Right ventricle myocardium superior (tissue), 1 donor: ENCODE measurements around the gene FGF18. TPM values are rescaled to one million over a fixed set of nuclear protein-coding genes. Genes with fewer than 3 reads are reported as not detected.
"Not testable (repeated sequence)": the region's sequence is repeated elsewhere in the genome, so short reads cannot be mapped to it uniquely, and the experiment has no call there.

Source experiments
- ATAC-seq: fragments of 200-7000 bp; cut with Tn5 transposase; one replicate; pipeline ENCODE4 v1.9.1; 2020; ENCODE audit warnings: mild to moderate bottlenecking; ENCODE audit not compliant: poor library complexity
- DNase-seq: peaks from one replicate; pipeline ENCODE4 v3.0.0-alpha.2; 2020
- intact Hi-C: fragments of 100-400 bp; cut with DNase I; formaldehyde crosslinking; loops from one replicate; pipeline ENCODE4 v1.11.2; 2022
- total RNA-seq: library from RNA; stranded (reverse); fragmentation: NEBNext Ultra II Directional; extraction: Animal tissue kit (Norgen Biotek cat#: 25700); gene quantifications from one replicate; pipeline ENCODE4 v1.2.1, GENCODE V29; 2021
- donor health status: DM: no; HTN: yes; CAD: no; lungs with severe emphysema.

FGF18 gene
- total RNA-seq, 1 donor from 2014 or later: 5.8 TPM

DNA sequence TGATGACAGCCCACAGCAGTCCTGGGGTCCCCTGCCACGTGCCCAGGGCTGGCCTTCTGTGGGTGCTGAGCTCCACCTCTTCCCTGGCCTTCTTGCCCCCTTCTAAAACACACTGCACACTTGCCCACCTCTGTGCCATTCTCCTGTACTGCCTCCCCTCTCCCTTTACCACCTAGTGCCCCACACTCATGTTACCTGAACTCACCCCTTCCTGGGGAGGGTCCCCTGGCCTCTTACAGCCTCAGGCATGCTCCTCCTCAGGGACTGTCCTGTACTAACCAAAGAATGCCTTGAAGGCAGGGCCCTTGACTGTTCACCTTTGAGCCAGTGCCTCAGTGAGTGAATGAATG, 60.3 kb downstream of the FGF18 start:
- intact Hi-C loops: no loop called here
- no peak for ATAC-seq
- no peak for DNase-seq

DNA sequence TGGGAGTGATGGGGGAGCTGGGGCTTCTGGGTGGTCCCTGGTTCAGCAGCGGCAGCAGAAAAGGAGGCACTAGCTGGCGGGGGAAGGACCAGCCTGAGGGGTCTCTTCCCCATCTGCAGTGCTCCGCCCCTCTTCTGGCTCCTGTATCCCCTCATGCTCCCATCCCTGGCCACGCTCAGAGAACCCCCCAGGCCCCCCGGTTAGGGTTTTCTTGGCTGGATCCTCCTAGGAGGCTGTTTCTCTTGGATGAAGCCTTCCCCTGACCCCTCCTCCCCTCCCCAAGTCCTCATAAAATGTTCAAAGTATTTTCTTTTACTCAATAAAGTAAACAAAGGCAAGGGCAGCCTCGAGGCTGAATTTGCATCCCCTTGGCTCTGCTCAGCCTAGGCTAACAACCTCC, 60.8 kb downstream of the FGF18 start:
- ATAC-seq (no peak), DNase-seq (no peak)
- intact Hi-C loops: no loop called here

DNA sequence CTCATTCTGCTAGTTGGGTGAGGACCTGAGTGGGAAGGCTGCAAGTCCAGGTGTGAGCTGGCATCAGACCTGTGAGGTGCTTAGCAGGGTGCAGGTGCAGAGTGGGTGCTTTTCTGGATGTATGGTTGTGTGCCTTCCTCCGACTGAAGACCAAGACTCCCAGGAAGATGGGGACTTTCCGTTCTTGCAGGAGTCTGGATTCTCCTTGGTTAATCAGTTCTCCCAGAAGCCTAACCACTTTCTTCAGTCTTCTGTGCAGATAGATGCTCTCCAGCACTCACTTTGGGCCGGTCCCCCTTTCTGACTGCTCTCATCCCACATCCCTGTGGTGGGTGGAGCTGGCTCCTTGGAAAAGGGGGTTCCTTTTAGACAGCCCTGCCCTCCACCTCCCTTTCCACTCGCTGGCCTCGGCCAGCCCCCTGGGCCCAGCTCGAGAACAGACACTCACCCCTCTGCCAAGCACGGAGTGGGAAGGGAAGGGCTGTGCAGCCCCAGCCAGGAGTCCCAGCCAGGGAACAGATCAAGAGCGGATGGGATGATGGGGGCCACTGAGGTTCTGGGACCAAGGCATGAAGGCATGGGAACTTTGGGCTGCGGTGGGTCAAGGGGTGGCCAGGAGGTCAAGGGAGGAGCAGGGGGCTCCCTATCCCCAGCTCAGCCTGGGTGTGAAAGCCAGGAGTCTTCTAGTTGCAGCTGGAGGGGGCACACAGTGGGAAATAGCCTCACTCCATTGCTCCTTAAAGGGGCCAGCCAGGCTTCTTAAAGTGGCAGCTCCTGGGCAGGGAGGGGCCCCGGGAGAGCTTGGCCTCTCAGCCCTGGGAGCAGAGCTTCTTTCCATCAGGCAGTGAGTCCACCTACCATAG, 62.4 kb downstream of the FGF18 start:
- ATAC-seq: peak; percentile 47
- intact Hi-C loops: no loop called here

DNA sequence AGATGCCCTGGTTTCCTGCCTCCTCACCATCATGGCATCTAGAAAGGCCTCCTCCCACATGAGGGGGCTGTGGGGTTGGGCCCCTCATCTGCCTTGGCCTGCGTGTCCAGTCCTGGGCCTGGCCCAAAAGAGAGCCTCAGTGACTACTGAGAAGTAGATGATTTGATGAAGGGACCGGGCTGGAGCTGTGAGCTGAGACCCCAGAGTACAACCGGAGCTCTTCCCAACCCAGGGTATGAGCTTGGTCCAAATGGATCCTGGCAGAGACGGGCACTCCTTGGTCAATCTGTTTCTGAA, 62.9 kb downstream of the FGF18 start:
- no peak for ATAC-seq
- no peak for DNase-seq
- intact Hi-C loops: no loop called here

More for the DNA sequence above, 62.4 kb downstream of the FGF18 start:
- DNase-seq: peak; percentile 69

DNA sequence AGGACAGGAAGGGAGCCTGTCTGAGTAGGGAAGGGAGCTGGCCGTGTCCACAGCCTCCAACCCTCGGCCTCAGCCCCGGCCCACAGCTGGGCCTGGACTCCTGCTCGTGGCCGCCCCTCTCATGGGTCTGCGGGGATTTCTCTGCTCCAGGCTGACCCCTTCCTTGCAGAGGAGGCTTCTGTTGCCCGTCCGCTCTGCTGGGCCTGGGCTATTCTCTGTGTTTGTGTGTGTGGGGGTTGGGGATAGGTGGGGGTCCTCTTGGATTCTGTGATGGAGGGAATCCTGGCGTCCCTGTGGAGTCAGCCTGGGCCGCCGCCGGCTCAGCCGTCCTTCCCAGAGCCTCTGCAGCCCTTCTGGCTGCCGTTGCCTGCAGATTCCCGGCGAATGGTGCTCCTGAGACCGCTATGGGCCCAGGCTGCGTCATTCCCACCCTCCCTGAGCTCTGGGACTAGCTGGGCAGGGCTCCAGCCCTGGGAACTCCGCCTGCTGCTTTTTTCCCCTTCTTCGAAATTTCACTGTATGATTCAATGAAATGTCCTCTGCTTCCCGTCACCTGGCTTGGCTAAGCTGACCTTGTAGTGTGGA, 64.2 kb downstream of the FGF18 start:
- ATAC-seq (peak; percentile 93), DNase-seq (peak; percentile 91)
- intact Hi-C loops: no loop called here

DNA sequence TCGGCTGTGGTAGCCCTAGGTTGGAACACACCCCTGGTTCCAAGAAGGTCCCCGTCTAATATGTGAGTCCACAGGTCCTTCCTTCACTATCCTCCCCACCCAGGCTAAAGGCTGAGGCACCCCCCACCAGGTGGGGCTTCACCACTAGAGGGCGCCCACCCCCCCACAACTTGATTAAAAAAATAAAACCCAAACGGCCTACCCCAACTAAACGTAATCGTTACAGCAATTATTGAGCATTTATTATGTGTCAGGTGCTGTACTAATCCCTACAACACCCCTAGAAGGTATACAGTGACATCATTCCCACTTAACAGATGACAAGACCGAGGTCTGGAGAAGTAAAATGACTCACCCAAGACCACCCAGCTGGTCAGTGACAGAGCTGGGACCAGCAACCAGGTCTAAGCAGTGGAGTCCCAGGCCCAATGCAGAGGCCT, 65.0 kb downstream of the FGF18 start:
- ATAC-seq: peak; percentile 25
- no peak for DNase-seq
- intact Hi-C loops: no loop called here

DNA sequence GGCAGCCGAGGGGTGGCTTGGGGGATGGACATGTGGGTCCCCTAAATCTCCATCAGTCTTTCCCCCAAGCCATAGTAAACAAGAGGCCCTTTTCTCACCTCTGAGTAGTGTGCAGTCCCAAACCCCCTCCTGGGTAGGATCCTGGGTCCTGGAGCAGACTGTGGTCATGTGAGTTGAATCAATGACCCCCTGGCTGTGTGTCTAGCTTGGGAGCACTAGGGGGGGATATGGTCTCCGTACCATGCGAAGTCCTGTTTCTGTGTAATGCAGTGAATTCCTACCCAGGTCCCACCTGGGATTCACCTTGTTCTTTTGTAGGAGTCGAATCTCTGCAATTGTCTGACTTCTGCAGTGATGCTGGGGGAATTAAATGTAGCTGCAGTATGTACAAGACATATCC, 66.2 kb downstream of the FGF18 start:
- DNase-seq (no peak), ATAC-seq (no peak)
- intact Hi-C loops: no loop called here

DNA sequence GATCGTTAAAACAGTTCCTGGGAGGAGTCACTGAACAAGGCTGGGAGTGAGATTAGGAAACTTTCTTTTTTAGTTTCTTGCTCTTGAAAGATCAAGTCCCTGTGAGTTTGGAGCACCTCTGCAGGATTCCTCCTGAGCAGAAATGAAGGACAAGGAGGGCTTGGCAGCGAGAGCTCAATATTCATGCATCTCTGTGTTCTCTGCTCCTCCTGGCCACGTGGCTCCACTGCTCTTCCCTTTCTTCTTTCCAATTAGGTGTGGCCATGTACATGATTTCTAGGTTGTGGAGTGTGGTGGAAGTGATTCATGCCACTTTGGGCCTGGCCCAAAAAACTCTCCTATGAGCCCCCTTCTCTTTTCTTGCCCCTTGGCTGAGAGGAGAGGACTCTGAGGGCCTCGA, 67.2 kb downstream of the FGF18 start:
- DNase-seq (no peak), ATAC-seq (no peak)
- intact Hi-C loops: no loop called here

DNA sequence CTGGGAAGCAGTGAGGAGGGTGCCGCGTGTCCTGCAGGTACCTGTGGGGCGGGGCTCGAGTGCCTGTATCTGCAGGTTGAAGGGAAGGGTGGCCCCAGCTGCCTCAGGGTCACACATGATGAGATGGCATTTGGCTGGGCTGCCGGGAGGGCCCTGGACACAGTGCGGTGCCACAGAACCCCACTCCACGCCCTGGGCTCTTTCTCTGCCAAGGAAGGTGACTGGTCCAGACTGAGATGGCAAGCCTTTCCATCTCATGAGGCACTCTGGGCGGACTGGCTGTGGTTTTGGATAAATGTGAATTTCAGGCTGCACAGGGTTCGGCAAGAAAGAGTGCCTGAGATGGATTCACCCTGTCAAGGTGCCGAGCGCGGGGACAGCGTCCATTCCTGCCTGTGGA, 69.4 kb downstream of the FGF18 start:
- DNase-seq: no peak
- no peak for ATAC-seq
- intact Hi-C loops: no loop called here

DNA sequence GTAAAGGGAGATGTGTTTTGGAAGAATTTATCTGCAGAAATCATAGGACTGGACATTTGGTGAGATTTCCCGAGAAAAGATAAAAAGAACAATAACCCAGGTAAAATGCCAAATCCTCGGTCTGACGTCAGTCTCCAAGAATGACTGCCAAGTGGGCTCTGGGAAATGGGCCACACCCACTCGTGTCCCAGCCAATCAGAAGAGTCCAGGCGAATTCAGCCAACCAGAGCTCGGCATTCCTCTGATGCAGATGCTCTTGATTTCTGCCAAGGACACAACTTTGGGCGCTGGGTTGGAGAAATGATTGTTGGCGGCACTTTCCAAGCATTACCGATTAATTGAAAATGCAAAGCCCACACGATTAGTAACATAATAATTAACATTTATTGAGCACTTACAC, 73.3 kb downstream of the FGF18 start:
- no peak for ATAC-seq
- no peak for DNase-seq
- intact Hi-C loops: no loop called here

DNA sequence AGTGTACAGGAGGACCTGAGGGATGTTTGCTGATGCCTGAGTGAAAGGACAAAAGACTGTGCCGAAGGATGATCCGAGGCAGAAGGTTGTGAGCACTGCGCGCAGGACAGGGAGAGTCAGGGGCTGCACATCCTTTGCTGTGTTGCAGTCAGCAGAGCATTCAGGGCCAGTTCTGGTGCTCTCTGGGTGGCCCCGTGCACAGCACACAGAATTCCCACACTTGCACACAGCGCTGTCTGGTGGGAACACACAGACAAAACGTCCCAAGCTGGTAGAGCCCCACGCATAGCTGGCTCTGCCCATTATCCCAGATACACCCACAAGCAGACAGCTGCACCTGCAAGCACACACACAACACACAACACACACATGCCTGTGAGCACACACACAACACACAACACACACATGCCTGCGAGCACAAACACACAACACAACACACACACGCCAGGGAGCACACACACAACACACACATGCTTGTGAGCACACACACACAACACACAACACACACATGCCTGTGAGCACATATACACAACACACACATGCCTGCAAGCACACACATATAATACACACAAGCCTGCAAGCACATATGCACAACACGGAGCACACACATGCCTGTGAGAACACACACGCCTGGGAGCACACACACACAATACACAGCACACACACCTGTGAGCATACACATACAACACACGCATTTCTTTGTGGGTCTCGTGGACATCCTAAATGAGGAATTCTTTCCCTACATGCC, 74.4 kb downstream of the FGF18 start:
- DNase-seq (no peak), ATAC-seq (no peak)

DNA sequence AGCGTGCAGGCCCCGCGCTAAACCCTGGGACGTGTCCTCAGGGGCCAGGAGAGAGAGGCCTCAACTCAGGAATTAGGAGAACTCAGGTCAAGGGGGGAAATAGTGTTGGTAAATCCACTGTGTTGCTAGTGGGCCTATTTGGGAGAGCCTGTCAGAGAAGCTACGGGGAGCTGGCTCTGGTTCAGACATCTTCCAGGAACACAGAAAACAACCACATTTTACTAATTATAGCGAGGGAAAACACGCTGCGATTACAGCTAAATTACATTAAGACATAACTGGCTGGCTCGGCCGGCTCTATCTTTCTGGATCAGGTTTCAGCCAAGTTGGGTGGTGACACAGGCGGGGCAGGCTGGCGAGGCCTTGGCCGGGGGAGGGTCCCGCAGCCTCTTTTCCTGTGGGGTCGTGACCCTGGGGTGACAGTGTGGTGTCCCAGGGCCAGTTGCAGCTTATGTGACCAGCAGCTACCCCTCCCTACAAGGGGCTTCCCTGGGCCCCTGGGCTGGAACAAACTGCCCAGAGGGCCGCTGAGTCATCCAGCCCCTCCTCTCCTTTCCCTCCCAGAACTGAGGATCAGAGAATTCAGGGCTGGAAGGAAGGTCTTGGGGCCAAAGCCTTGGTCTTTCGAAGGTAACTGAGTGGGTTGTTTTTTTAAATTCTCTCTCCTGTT, 75.1 kb downstream of the FGF18 start:
- peak; percentile 82 for ATAC-seq
- intact Hi-C loops: no loop called here
- peak; percentile 84 for DNase-seq

More for the DNA sequence above, 74.4 kb downstream of the FGF18 start:
- intact Hi-C loops: no loop called here

DNA sequence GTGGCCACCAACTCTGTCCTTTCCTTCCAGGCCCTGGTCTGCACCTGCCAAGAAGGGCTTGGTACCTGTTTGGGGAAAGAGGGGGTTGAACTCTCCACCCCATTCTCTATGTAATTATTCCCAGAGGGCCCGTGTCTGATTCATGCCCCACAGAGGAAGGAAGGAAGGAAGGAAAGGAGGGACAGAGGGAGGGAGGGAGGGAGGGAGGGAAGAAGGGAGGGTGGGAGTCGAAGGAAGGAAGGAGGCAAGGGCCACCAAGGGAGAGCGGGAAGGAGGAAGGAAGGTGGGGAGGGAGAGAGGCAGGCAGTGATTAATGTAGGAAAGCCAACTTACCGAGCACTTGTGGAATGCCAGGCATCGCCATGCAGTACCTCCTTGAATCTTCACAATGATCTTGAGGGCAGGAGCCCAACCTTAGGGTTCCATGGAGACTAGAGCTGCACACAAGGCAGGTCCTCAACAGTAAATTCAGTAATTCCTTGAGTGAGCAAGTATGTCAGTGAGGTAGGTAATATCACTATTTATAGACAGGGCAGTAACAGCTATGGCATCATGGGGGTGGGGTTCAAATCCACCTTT, 75.8 kb downstream of the FGF18 start:
- intact Hi-C loops: no loop called here
- peak; percentile 47 for ATAC-seq
- no peak for DNase-seq

DNA sequence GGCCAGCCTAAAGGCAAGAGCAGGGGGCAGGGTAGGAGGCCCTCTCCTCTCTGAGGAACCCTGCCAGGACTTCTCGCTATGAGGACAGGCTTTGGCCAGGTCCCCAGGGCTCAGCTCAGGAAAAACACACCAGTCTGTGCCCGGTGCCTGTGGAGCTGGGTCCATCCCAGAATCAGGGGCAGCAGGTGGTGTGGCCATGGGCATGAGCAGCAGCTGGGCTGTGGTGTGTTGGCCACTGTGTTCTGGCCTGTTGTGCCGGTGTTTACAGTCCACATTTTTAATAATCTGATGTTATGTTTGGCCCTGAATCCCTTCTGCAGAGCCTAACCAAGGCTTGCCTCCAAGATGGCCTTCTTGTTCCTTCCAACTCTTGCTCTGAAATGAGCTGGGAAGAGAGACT, 77.0 kb downstream of the FGF18 start:
- DNase-seq: peak; percentile 61
- intact Hi-C loops: no loop called here
- ATAC-seq: peak; percentile 31

DNA sequence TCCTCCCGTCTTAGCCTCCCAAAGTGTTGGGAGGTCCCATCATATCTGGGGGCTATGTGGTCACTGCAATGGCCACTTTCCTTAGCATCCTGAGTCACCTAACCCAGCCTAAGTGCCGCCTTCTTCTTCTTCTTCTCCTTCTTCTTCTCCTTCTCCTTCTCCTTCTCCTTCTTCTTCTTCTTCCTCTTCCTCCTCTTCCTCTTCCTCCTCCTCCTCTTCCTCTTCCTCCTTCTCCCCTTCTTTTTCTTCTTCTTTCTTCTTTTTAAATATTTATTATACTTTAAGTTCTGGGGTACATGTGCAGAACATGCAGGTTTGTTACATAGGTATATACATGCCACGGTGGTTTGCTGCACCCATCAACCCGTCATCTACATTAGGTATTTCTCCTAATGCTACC, 78.0 kb downstream of the FGF18 start:
- DNase-seq, intact Hi-C loops, ATAC-seq: not testable (repeated sequence)

DNA sequence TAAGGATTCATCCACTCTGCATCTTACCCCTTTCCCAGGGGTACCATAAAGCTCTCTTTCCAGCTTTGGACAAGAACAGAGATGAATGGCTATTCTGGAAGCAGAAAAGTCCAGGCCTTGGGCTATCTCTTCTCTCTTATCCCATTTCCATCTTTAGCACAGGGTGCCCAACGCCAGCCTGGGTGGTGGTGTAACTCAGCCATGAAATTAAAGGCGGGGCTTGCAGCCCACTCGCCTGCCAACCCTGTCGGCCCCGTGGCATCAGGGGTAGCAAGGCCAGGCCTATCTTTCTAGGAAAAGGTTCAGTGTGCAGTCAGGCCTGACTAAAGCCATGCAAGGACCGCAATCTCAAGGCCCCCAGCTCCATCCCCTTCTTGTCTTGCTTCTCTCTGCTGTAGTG, 78.7 kb downstream of the FGF18 start:
- DNase-seq: no peak
- no peak for ATAC-seq
- intact Hi-C loops: no loop called here

DNA sequence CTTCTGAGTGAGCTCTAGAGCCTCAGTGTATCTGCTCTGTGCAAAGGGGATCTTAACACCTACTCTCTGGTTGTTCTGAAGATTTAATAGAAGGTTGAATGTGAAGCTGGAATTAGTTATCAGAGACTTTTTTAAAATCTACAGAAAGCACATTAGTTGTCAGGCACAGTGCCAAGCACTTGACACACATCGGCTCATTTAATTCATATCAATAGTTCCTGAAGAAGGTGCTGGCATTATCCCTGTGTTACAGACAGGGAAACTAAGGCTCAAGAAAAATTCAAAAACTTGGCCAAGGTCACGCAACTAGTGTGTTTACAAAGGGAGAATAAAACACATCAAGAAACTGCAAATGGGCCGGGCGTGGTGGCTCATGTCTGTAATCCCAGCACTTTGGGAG, 80.2 kb downstream of the FGF18 start:
- intact Hi-C loops: no loop called here
- DNase-seq: no peak
- no peak for ATAC-seq

DNA sequence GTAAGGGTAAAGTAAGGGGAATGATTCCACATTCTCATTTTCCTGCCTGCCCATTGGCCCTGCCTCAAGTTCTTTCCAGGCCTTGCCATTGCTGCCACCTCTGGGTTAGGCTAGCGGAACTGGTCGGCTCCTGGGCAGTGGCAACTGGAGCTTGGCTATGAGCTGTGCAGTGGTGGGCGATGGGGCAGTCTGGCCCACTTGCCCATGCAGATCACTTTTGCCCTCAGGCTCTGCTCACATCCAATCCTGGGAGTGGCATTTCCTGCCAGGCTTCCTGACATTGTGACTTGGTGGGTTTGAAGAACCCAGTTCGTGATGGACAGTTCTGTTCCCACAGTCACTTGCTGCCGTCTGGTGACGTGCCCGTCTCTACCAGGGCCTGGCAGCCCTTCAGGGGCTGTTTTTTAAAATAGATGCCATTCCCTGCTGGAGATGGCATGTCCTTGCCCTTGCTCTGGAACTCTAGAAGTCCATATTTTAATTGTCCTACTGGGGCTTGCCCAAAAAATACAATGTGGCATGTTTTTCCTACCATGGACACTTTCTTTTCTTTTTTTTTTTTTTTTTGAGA, 86.1 kb downstream of the FGF18 start:
- peak; percentile 12 for ATAC-seq
- no peak for DNase-seq
- intact Hi-C loops: no loop called here

DNA sequence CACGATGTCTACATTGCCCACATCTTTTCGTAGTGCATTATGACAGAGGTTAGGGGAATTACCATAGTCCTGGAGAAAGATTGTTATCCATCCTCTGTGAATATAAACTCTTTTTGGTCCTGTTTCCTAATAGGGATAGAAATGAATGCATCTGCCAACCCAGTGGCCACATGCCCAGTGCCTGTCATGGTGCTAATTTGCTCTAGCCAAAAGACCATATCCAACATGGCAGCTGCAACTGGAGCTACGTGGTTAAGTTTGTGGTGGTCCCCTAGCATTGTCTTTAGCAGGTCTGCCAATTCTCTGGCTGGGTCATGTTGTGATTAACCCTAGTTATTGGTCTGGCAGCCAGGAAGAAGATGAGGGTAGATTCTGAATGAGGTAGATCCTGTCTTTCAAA, 87.5 kb downstream of the FGF18 start:
- no peak for DNase-seq
- ATAC-seq: no peak
- intact Hi-C loops: no loop called here
